H1 (cell line): ENCODE results near the gene GRIK1. TPM values are rescaled to one million over a fixed set of nuclear protein-coding genes. Genes with fewer than 3 reads are reported as not detected.

ENCODE experiments used
- CTCF ChIA-PET: fragments of 300-600 bp; sonication (Branson Sonifier 250); formaldehyde crosslinking; loops from one replicate; lab custom pipeline; 2021; ENCODE audit not compliant: partially characterized antibody; lab: Charles Lee
- POLR2A ChIA-PET: fragments of 300-600 bp; sonication (Branson Sonifier 250); formaldehyde crosslinking; loops from one replicate; lab custom pipeline; 2021; ENCODE audit warnings: inconsistent platforms; ENCODE audit not compliant: partially characterized antibody; lab: Charles Lee
- DNase-seq, 2 experiments: peaks; one replicate each; pipeline versions ENCODE4 v3.0.0 to v3.0.0-alpha.2; 2010 to 2022; ENCODE audit warnings: low spot score in 2 of 2, low read depth in 1 of 2, mixed read lengths in 1 of 2
- FAIRE-seq: peaks from 2 replicates; lab custom pipeline; 2011; peaks lifted over from hg19 to GRCh38; lab: Jason Lieb, UNC
- H2AFZ ChIP-seq: 2 replicates; pipeline ENCODE4 v1.8.1; 2012; ENCODE audit warnings: low read length, inconsistent platforms
- H2AK5ac ChIP-seq: 2 replicates; pipeline ENCODE4 v1.6.1; 2013; ENCODE audit warnings: low read depth, low read length
- H2BK120ac ChIP-seq: replicated peaks from 2 replicates; pipeline ENCODE3; 2013; ENCODE audit warnings: low read depth, low read length, inconsistent platforms
- H2BK12ac ChIP-seq: 2 replicates; pipeline ENCODE4 v1.6.1; 2013; ENCODE audit warnings: low read depth, low read length
- H2BK15ac ChIP-seq: 2 replicates; pipeline ENCODE4 v1.6.1; 2013; ENCODE audit warnings: low read length
- H2BK20ac ChIP-seq: 2 replicates; pipeline ENCODE4 v1.6.1; 2013; ENCODE audit warnings: low read length
- H2BK5ac ChIP-seq: 2 replicates; pipeline ENCODE4 v1.6.1; 2013; ENCODE audit warnings: low read depth, low read length
- H3K14ac ChIP-seq: 2 replicates; pipeline ENCODE4 v1.6.1; 2013; ENCODE audit warnings: inconsistent platforms; ENCODE audit not compliant: insufficient read length
- H3K18ac ChIP-seq: 2 replicates; pipeline ENCODE4 v1.6.1; 2013; ENCODE audit warnings: low read length; ENCODE audit errors: extremely low read depth
- H3K23ac ChIP-seq: 2 replicates; pipeline ENCODE4 v1.6.1; 2013; ENCODE audit warnings: inconsistent platforms; ENCODE audit not compliant: insufficient read length
- H3K23me2 ChIP-seq: 2 replicates; pipeline ENCODE4 v1.6.1; 2013; ENCODE audit warnings: low read depth, low read length
- H3K27ac ChIP-seq: 2 replicates; pipeline ENCODE4 v1.6.1; 2011; ENCODE audit warnings: low read depth, low read length, inconsistent platforms
- H3K27me3 ChIP-seq, 4 experiments: replicated peaks in 1 of 4; 1 replicate in 1 of 4; 2 replicates in 3 of 4; pipeline versions ENCODE4 v1.6.1 to v1.8.1; 2011 to 2013; ENCODE audit warnings: low read length in 3 of 4, mild to moderate bottlenecking in 3 of 4, inconsistent platforms in 2 of 4, mixed read lengths in 2 of 4, moderate library complexity in 1 of 4; ENCODE audit not compliant: control insufficient read depth in 3 of 4, insufficient read depth in 3 of 4; ENCODE audit errors: extremely low read depth in 1 of 4
- H3K36me3 ChIP-seq, 4 experiments: 2 replicates each; pipeline versions ENCODE4 v1.6.1 to v1.8.1; 2011 to 2013; ENCODE audit warnings: mild to moderate bottlenecking in 4 of 4, low read length in 3 of 4, moderate library complexity in 2 of 4, control low read depth in 1 of 4, inconsistent platforms in 1 of 4; ENCODE audit not compliant: insufficient read depth in 4 of 4, control insufficient read depth in 2 of 4
- H3K4ac ChIP-seq: replicated peaks from 2 replicates; pipeline ENCODE3; 2013; ENCODE audit warnings: low read length, low read depth, mixed read lengths, inconsistent platforms; ENCODE audit not compliant: insufficient read length
- H3K4me1 ChIP-seq, 4 experiments: replicated peaks in 1 of 4; 1 replicate in 1 of 4; 2 replicates in 3 of 4; pipeline versions ENCODE4 v1.6.1 to v1.8.1; 2011 to 2013; ENCODE audit warnings: low read length in 3 of 4, inconsistent platforms in 2 of 4, mixed read lengths in 1 of 4; ENCODE audit not compliant: insufficient read depth in 4 of 4, control insufficient read depth in 3 of 4
- H3K4me2 ChIP-seq, 2 experiments: 2 replicates each; pipeline versions ENCODE4 v1.6.1 to v1.8.1; 2011 to 2013; ENCODE audit warnings: low read depth in 2 of 2, low read length in 2 of 2, control low read depth in 1 of 2, inconsistent platforms in 1 of 2, mild to moderate bottlenecking in 1 of 2; ENCODE audit not compliant: insufficient read depth in 1 of 2
- H3K4me3 ChIP-seq, 4 experiments: fragments of 200-600, 300-600 bp in 1 of 4; sonication (generic), shearing (Covaris generic), sonication (Bioruptor Twin) in 1 of 4; 2 replicates each; pipeline versions ENCODE4 v1.5.1 to v1.8.1; 2011 to 2016; ENCODE audit warnings: low read length in 4 of 4, low read depth in 3 of 4, control low read depth in 2 of 4, inconsistent platforms in 2 of 4, mild to moderate bottlenecking in 2 of 4, mixed read lengths in 1 of 4, moderate library complexity in 1 of 4; ENCODE audit not compliant: insufficient read depth in 2 of 4; ENCODE audit errors: extremely low read depth in 1 of 4
- H3K56ac ChIP-seq: replicated peaks from 2 replicates; pipeline ENCODE3; 2013; ENCODE audit warnings: low read depth, mild to moderate bottlenecking, mixed read lengths, low read length, inconsistent platforms; ENCODE audit not compliant: insufficient read length
- H3K79me1 ChIP-seq: 2 replicates; pipeline ENCODE4 v1.6.1; 2013; ENCODE audit warnings: low read depth, low read length, control low read depth
- H3K79me2 ChIP-seq, 2 experiments: 2 replicates each; pipeline versions ENCODE4 v1.6.1 to v1.8.1; 2012 to 2013; ENCODE audit warnings: low read length in 2 of 2, mild to moderate bottlenecking in 2 of 2, inconsistent platforms in 1 of 2; ENCODE audit not compliant: insufficient read depth in 2 of 2, control insufficient read depth in 1 of 2
- H3K9ac ChIP-seq, 4 experiments: replicated peaks in 1 of 4; 1 replicate in 1 of 4; 2 replicates in 3 of 4; pipeline versions ENCODE4 v1.6.1 to v1.8.1; 2011 to 2013; ENCODE audit warnings: low read depth in 3 of 4, low read length in 3 of 4, control low read depth in 2 of 4, mild to moderate bottlenecking in 2 of 4, moderate library complexity in 2 of 4, inconsistent platforms in 1 of 4; ENCODE audit errors: extremely low read depth in 1 of 4
- H3K9me3 ChIP-seq, 2 experiments: 2 replicates each; pipeline versions ENCODE4 v1.6.1 to v1.8.1; 2012 to 2013; ENCODE audit warnings: mild to moderate bottlenecking in 2 of 2, moderate library complexity in 2 of 2, control low read depth in 1 of 2, inconsistent platforms in 1 of 2, low read depth in 1 of 2, low read length in 1 of 2, mixed read lengths in 1 of 2; ENCODE audit not compliant: insufficient read depth in 2 of 2
- H4K20me1 ChIP-seq, 2 experiments: replicated peaks in 1 of 2; 2 replicates each; pipeline versions ENCODE3 to v1.8.1; 2011 to 2013; ENCODE audit warnings: inconsistent platforms in 2 of 2, low read length in 2 of 2, mild to moderate bottlenecking in 1 of 2; ENCODE audit not compliant: insufficient read depth in 2 of 2, control insufficient read depth in 1 of 2
- H4K5ac ChIP-seq: 2 replicates; pipeline ENCODE4 v1.6.1; 2013; ENCODE audit warnings: low read length, low read depth, mixed read lengths, inconsistent platforms; ENCODE audit not compliant: insufficient read length
- H4K8ac ChIP-seq: 2 replicates; pipeline ENCODE4 v1.8.0; 2013; ENCODE audit warnings: mild to moderate bottlenecking, moderate library complexity, low read length, inconsistent platforms; ENCODE audit not compliant: insufficient read depth; ENCODE audit errors: extremely low read depth
- H4K91ac ChIP-seq: replicated peaks from 2 replicates; pipeline ENCODE3; 2013; ENCODE audit warnings: low read length, mixed read lengths, inconsistent platforms; ENCODE audit not compliant: insufficient read length
- BRCA1 ChIP-seq: IDR thresholded peaks from 2 replicates; pipeline ENCODE4 v1.6.1; 2012; ENCODE audit warnings: low read depth, low read length, improper control_type of control experiment
- CREB1 ChIP-seq: IDR thresholded peaks from 2 replicates; pipeline ENCODE4 v1.6.1; 2012; ENCODE audit warnings: inconsistent platforms
- EGR1 ChIP-seq: IDR thresholded peaks from 2 replicates; pipeline ENCODE4 v1.6.1; 2011; ENCODE audit warnings: low read depth, low read length, borderline replicate concordance
- GABPA ChIP-seq: IDR thresholded peaks from 2 replicates; pipeline ENCODE4 v1.6.1; 2011; ENCODE audit warnings: mild to moderate bottlenecking, low read length, moderate library complexity, borderline replicate concordance; ENCODE audit not compliant: insufficient read depth
- JUN ChIP-seq: IDR thresholded peaks from 2 replicates; pipeline ENCODE4 v1.6.1; 2011; ENCODE audit warnings: low read depth, mild to moderate bottlenecking, improper control_type of control experiment, low read length
- JUND ChIP-seq: IDR thresholded peaks from 2 replicates; pipeline ENCODE4 v1.6.1; 2011; ENCODE audit warnings: mild to moderate bottlenecking, improper control_type of control experiment, low read length
- KDM4A ChIP-seq: IDR thresholded peaks from one replicate; pipeline ENCODE4 v1.7.1; 2012; ENCODE audit warnings: low read depth, mild to moderate bottlenecking, moderate library complexity, low read length, inconsistent platforms; ENCODE audit not compliant: severe bottlenecking
- KDM5A ChIP-seq: fragments of 200-600 bp; IDR thresholded peaks from 2 replicates; pipeline ENCODE4 v1.7.1; 2012; ENCODE audit warnings: mild to moderate bottlenecking, low read length, inconsistent platforms, mixed read lengths
- MAFK ChIP-seq: IDR thresholded peaks from 2 replicates; pipeline ENCODE4 v1.6.1; 2012; ENCODE audit warnings: low read depth, mild to moderate bottlenecking, improper control_type of control experiment, low read length
- NRF1 ChIP-seq: IDR thresholded peaks from 2 replicates; pipeline ENCODE4 v1.6.1; 2011; ENCODE audit warnings: mild to moderate bottlenecking, low read depth, low read length, improper control_type of control experiment
- RFX5 ChIP-seq: IDR thresholded peaks from 2 replicates; pipeline ENCODE4 v1.6.1; 2011; ENCODE audit warnings: low read depth, low read length, improper control_type of control experiment, borderline replicate concordance
- RXRA ChIP-seq: IDR thresholded peaks from 2 replicates; pipeline ENCODE4 v1.6.1; 2011; ENCODE audit warnings: low read depth, mild to moderate bottlenecking, low read length, moderate library complexity; ENCODE audit not compliant: insufficient read depth
- SIRT6 ChIP-seq: IDR thresholded peaks from one replicate; pipeline ENCODE4 v1.7.1; 2012; ENCODE audit warnings: low read length, inconsistent platforms
- SP2 ChIP-seq: IDR thresholded peaks from 2 replicates; pipeline ENCODE4 v1.6.1; 2012; ENCODE audit warnings: mild to moderate bottlenecking, low read length, inconsistent platforms
- SRF ChIP-seq: IDR thresholded peaks from 2 replicates; pipeline ENCODE4 v1.6.1; 2011; ENCODE audit warnings: mild to moderate bottlenecking, low read depth, low read length, moderate library complexity
- WGBS, 2 experiments: shearing (Covaris generic) in 1 of 2; methylation state at CpG; one replicate each; pipeline versions ENCODE4 v1.1.6 to v1.1.7; 2013 to 2015; ENCODE audit warnings: low lambda C conversion rate in 2 of 2, mixed read lengths in 2 of 2, inconsistent platforms in 1 of 2, low coverage in 1 of 2, missing lambda C conversion rate in 1 of 2; ENCODE audit not compliant: insufficient replicate concordance in 2 of 2, insufficient coverage in 1 of 2, insufficient read length in 1 of 2; ENCODE audit errors: extremely low coverage in 1 of 2, missing lambda C conversion rate in 1 of 2; 5-methylcytosine and 5-hydroxymethylcytosine counted together
- polyA plus RNA-seq, 7 experiments: library from polyadenylated mRNA; depleted of rRNA in 3 of 7; stranded (reverse) in 5 of 7; unstranded in 2 of 7; fragments of >200 nt in 5 of 7; fragments of 200-250 nt in 2 of 7; gene quantifications; 1 replicate in 5 of 7; 2 replicates in 1 of 7; 4 replicates in 1 of 7; pipeline versions ENCODE4 v1.2.1 to v1.2.3, GENCODE V29; 2011 to 2013; ENCODE audit warnings: missing spikeins in 2 of 7, mixed read lengths in 2 of 7
- total RNA-seq: library from RNA; stranded (reverse); fragmentation: NEBNext Ultra II Directional; extraction: Animal tissue kit (Norgen Biotek cat#: 25700); gene quantifications from 2 replicates; pipeline ENCODE4 v1.2.1, GENCODE V29; 2021
- TF ChIP-seq, protein P1 (sequence below): IDR thresholded peaks from 2 replicates; pipeline ENCODE4 v1.6.1; 2011; ENCODE audit warnings: low read length, improper control_type of control experiment

GRIK1 gene
- total and polyA plus RNA-seq, 2 of the 8 experiments (the other 6 are each of a cell fraction or from before 2014, with no cell fraction given) = 0.11 to 0.32 TPM

DNA sequence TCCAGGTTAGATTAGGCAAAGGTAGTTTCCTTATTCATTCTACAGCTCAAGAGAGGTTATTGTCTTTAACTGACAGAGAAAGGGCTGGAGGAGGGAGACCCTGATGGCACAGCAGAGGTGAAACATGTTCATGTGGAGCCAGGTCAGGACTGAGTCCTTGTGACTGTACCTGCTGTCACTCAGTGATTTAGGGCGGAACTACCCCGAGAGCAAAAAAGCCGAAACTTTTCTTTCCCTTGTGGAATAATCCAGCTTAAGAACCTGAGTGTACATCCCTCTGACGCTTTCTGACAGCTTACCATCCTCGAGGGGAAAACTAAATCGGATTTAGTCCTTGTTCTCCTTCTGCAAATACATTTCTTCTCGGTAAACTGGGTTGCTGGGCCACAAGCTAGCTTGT, 367.8 kb downstream of the GRIK1 start:
- Histone ChIP-seq H4K5ac (no peak overlapping the region), H3K14ac (no peak overlapping the region), H3K79me2 (no peaks in the 10 kb centered on the region), H2BK15ac (no peak overlapping the region), H2AFZ (no peak overlapping the region), H3K4ac (no peak overlapping the region), H3K56ac (no peak overlapping the region), H2BK20ac (no peak overlapping the region), H3K9ac (no peak overlapping the region), H3K79me1 (no peaks in the 10 kb centered on the region), H4K91ac (no peak overlapping the region), H2BK120ac (no peak overlapping the region), H2BK5ac (no peak overlapping the region), H4K8ac (no peak overlapping the region), H3K27ac (no peak overlapping the region), H2BK12ac (no peak overlapping the region), H3K4me1 (no peaks in the 10 kb centered on the region), H3K4me3 (no peak overlapping the region), H3K18ac (no peak overlapping the region), H4K20me1 (no peaks in the 10 kb centered on the region), H3K4me2 (no peak overlapping the region), H2AK5ac (no peak overlapping the region), H3K27me3 (no peaks in the 10 kb centered on the region), H3K9me3 (no peaks in the 10 kb centered on the region), H3K36me3 (no peaks in the 10 kb centered on the region), H3K23ac (no peak overlapping the region), H3K23me2 (no peaks in the 10 kb centered on the region)
- ChIA-PET CTCF (no interaction called here), POLR2A (no interaction called here)
- FAIRE-seq (no peak), DNase-seq (no peak)
- 89% methylated on average over 7 of the region's 7 CpGs; no CpG with 5 or more reads in 1 of the 2 experiments for WGBS, 2 experiments
- TF ChIP-seq EGR1 = no peak
- TF ChIP-seq GABPA = no peak
- TF ChIP-seq SP2 = no peak
- TF ChIP-seq, protein P1, sequence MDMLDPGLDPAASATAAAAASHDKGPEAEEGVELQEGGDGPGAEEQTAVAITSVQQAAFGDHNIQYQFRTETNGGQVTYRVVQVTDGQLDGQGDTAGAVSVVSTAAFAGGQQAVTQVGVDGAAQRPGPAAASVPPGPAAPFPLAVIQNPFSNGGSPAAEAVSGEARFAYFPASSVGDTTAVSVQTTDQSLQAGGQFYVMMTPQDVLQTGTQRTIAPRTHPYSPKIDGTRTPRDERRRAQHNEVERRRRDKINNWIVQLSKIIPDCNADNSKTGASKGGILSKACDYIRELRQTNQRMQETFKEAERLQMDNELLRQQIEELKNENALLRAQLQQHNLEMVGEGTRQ = no peak
- no peak for TF ChIP-seq SIRT6
- no peak for TF ChIP-seq RXRA
- no peak for TF ChIP-seq MAFK
- no peak for TF ChIP-seq JUND
- TF ChIP-seq KDM4A = no peak
- no peak for TF ChIP-seq SRF
- no peak for TF ChIP-seq NRF1
- TF ChIP-seq KDM5A = no peak
- TF ChIP-seq RFX5 = no peak
- TF ChIP-seq BRCA1 = no peak
- no peak for TF ChIP-seq CREB1
- TF ChIP-seq JUN = no peak
